Activated gamma-delta T cell treated with Interleukin-2 at 50 U/mL for 16 hours (primary cell): Measurements from ENCODE around the gene PSMD1.
"Not testable (repeated sequence)": the region's sequence is repeated elsewhere in the genome, so short reads cannot be mapped to it uniquely, and the experiment has no call there.

ENCODE experiments used
- DNase-seq: peaks from one replicate; pipeline ENCODE4 v3.0.0-alpha.2; 2020

The PSMD1 gene

GRCh38 chr2:231058761-231059550 is 2.3 kb downstream of the PSMD1 start:
- no peak for DNase-seq

- no peak for DNase-seq
Measured at GRCh38 chr2:231059756-231060155, 3.1 kb downstream of the PSMD1 start.

- DNase-seq, result no peak
Measured at GRCh38 chr2:231062776-231063175, 6.1 kb downstream of the PSMD1 start.

- DNase-seq, result no peak
Measured at GRCh38 chr2:231063347-231063746, 6.7 kb downstream of the PSMD1 start.

GRCh38 chr2:231065966-231066365 is 9.3 kb downstream of the PSMD1 start:
- no peak for DNase-seq

GRCh38 chr2:231067531-231067930 is 10.9 kb downstream of the PSMD1 start:
- DNase-seq, result not testable (repeated sequence)

- DNase-seq, result no peak
Measured at GRCh38 chr2:231068525-231069222, 12.0 kb downstream of the PSMD1 start.

GRCh38 chr2:231069379-231070054 is 12.8 kb downstream of the PSMD1 start:
- no peak for DNase-seq

GRCh38 chr2:231084565-231084964 is 27.9 kb downstream of the PSMD1 start:
- DNase-seq, result no peak

- no peak for DNase-seq
Measured at GRCh38 chr2:231088754-231089153, 32.1 kb downstream of the PSMD1 start.

GRCh38 chr2:231093933-231094332 is 37.3 kb downstream of the PSMD1 start:
- DNase-seq, result no peak

GRCh38 chr2:231094736-231095346 is 38.2 kb downstream of the PSMD1 start:
- no peak for DNase-seq

GRCh38 chr2:231099918-231100317 is 43.3 kb downstream of the PSMD1 start:
- no peak for DNase-seq

GRCh38 chr2:231100321-231100720 is 43.7 kb downstream of the PSMD1 start:
- not testable (repeated sequence) for DNase-seq

- no peak for DNase-seq
Measured at GRCh38 chr2:231100990-231101389, 44.3 kb downstream of the PSMD1 start.

- DNase-seq, result no peak
Measured at GRCh38 chr2:231102772-231103171, 46.1 kb downstream of the PSMD1 start.

GRCh38 chr2:231104115-231104713 is 47.5 kb downstream of the PSMD1 start:
- DNase-seq, result peak; percentile 54

- no peak for DNase-seq
Measured at GRCh38 chr2:231110551-231110950, 53.9 kb downstream of the PSMD1 start.

GRCh38 chr2:231111987-231112386 is 55.3 kb downstream of the PSMD1 start:
- no peak for DNase-seq

GRCh38 chr2:231113489-231113888 is 56.8 kb downstream of the PSMD1 start:
- no peak for DNase-seq

- no peak for DNase-seq
Measured at GRCh38 chr2:231115651-231116050, 59.0 kb downstream of the PSMD1 start.

GRCh38 chr2:231117148-231117547 is 60.5 kb downstream of the PSMD1 start:
- DNase-seq, result no peak
